Left renal pelvis (tissue), 4 donors: Measurements from ENCODE around the gene SNAP91. TPM values are rescaled to one million over a fixed set of nuclear protein-coding genes. Genes with fewer than 3 reads are reported as not detected.
"Not testable (repeated sequence)": the region's sequence is repeated elsewhere in the genome, so short reads cannot be mapped to it uniquely, and the experiment has no call there.

ENCODE experiments used
- DNase-seq, 4 donors: peaks; one replicate each; pipeline ENCODE4 v3.0.0-alpha.2; 2013; ENCODE audit warnings: low read depth in 4 of 4, low spot score in 3 of 4
- polyA plus RNA-seq, 4 donors: library from polyadenylated mRNA; unstranded; fragments of 120-200 nt; gene quantifications; one replicate each; pipeline ENCODE4 v1.2.1, GENCODE V29; 2013; ENCODE audit not compliant: insufficient read length in 4 of 4

The SNAP91 gene
- polyA plus RNA-seq, result 1 to 10 TPM in 3 of 4 donors, under 1 TPM in 1; 0.47 to 2.6 (median 1.1) TPM

- no peak for DNase-seq
These were observed at the start of gene SNAP91 for GRCh38 chr6:83708970-83709747. SNAP91 (minus strand) TSS chr6:83709101; CDS start chr6:83707927, 1,174 bp downstream.

DNA sequence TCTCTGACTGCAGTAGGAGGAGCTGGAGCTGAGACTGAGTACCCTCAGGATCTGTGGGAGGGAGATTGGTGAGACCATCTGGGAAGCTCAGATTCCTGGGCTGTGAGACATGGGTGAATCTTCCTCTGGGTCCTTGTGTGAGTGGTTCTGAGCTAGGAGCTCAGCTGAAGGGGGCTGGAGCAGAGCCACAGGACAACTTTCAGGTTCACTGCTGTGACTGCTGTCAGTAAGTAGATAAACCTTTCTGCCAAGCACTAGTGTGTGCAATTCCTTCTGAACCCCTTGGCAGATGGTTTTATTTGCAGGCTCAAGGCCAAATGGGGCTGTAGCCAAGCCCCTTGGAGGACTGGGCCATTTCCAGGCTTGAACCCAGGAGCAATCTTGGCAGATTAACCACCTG, 49.6 kb upstream of the SNAP91 start:
- DNase-seq, result no peak

GRCh38 chr6:83757021-83757420, 48.1 kb upstream of the SNAP91 start:
- no peak for DNase-seq

- DNase-seq, result no peak
These were observed 47.7 kb upstream of the SNAP91 start for GRCh38 chr6:83756565-83756964.

DNA sequence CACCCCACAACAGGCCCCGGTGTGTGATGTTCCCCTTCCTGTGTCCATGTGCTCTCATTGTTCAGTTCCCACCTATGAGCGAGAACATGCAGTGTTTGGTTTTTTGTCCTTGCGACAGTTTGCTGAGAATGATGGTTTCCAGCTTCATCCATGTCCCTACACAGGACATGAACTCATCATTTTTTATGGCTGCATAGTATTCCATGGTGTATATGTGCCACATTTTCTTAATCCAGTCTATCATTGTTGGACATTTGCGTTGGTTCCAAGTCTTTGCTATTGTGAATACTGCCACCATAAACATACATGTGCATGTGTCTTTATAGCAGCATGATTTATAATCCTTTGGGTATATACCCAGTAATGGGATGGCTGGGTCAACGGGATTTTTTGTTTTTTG, 43.5 kb upstream of the SNAP91 start:
- DNase-seq, result not testable (repeated sequence)

GRCh38 chr6:83741089-83741488, 32.2 kb upstream of the SNAP91 start:
- no peak for DNase-seq

DNA sequence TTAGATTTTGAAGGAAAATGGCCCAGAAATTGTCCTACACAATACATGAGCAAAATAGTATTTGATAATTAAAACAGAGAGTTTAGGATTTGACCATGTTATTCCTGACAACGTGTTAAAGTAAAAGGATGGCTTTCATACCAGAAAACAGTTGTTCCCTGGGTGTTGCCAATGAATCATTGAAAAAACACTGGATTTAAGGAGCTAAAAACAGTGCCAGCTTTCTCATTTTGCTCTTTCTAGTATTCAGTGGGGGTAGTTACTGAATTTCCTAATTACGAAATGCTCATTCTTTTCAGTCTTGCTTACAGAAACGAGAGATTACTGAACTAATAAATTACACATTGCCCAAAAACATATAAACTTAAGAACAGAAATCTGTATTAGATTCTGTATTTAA, 26.6 kb upstream of the SNAP91 start:
- DNase-seq, result no peak

- DNase-seq, result no peak
These were observed 21.0 kb upstream of the SNAP91 start for GRCh38 chr6:83729871-83730270.

GRCh38 chr6:83722876-83723275, 14.0 kb upstream of the SNAP91 start:
- no peak for DNase-seq

DNA sequence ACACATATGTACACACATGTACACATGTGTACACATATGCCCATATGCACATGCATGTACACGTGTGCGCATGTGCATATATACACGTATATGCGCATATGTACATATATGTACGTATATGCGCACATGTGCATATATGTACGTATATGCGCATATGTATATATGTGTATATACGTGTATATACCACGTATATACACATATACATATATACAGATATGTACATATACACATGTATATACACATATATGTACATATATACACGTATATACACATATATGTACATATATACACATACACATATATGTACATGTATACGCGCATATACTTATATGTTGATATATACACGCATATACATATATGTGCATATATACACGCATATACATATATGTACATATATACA, 8.9 kb upstream of the SNAP91 start:
- DNase-seq, result no peak

DNA sequence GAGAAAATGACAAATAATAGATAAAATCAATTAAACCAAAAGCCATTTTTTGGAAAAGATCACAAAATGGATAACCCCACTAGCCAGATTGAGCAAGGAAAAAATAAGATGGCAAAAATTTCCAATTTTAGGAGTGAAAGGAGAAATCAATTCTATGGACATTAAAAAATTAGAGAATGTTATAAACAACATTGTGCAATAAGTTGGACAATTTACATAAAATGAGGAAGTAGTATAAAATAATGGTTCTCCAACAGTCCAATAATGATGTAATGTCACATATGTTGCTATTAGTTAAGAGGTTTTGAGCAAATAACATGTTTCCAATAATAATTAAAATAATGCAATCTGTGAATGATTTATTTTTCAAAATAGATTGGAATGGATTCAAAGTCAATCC, 3.1 kb upstream of the SNAP91 start:
- no peak for DNase-seq

GRCh38 chr6:83709748-83710050, 798 bp upstream of the SNAP91 start:
- no peak for DNase-seq

DNA sequence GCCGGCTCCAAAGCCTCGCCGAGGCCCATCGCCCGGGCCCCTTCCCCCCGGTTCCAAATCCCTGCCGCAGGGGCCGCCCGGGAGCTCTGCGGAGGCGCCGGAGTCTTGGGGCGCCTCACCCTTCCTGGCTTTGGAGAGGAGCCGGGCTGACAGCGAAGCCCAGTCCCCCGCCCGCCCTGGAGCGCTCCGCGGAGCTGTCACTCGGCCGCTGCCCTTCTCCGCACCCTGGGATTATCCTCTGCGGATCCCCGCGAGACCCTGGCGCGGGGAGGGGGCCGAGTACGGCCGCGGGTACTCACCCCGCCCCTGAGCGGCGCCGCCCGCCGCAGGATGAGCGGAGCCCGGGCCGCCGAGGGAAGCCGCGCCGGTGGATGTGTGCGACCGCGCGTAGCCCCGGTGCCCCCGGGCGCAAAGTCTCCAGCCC, 343 bp downstream of the SNAP91 start:
- no peak for DNase-seq

DNA sequence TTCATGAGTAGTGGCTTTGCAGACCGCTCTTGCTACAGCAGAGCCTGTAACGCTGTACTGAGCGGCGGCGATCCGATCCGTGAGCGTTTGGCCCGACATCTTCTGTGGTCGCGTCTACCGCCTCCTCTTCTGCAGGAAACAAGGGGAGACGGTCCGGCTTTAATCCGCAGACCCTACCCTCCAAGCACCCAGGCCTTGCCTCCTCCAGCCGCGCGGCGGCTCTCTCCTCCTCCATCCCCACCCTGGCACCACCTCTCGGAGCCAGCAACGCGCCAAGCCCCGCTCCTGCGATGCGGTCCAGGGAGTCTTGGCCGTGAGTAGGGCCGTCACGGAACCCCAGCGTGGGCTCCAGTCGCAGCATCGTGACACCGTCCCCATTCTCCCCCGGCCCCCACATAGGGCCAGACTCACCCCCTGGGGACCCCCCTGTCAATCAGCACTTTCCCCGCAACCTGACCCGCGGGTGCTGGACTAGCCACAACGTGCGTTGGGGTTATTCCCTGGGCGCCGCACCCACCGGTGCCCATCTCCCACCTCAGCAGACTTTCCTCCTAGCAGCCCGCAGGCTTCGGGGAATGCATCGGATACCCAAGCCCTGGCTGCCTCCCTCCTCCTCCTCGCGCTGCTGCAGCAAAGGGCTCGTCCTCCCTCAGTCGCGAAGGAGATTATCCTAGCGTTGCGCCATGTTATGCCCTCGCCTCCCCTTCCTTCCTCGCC, 914 bp downstream of the SNAP91 start:
- DNase-seq, result no peak

DNA sequence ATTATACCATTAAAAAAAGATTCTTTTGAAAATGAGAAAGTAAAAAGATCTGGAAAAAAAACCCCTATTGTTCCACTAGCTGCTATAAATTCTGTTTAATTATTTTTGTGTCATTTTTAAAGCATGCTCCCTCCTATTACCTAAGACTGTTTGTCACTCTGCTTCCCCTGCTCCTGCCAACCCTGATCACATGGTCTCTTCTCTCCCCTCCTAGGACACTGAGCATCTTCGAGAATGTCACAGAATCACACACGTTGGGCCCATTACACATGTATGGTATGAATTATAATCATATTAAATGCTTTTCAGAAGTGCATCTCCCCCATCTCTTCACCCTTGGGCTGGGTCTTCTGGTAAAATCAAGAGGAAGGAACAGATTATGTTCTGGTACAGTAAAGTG, 6.2 kb downstream of the SNAP91 start:
- no peak for DNase-seq

- DNase-seq, result no peak
These were observed 6.8 kb downstream of the SNAP91 start for GRCh38 chr6:83702077-83702476.

DNA sequence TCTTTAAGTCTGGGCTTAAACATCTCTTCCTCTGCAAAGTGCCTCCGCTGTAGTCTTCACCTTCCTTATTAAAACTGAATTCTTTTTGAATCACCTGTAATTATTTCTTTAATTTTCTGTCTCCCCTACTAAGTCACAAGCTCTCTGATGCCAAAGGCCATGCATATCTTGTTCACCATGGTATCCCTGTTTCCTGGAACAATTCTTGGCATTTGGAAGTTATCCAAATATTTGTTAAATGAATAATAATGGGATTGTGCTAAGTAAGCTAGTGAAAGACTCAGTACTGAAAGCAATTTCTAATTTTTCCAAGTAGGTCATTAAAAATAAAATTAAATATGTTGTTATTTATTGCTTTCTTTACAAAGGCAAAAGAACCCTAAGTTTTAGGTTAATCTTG, 12.2 kb downstream of the SNAP91 start:
- DNase-seq, result no peak

- no peak for DNase-seq
These were observed 23.4 kb downstream of the SNAP91 start for GRCh38 chr6:83685481-83685880.

- DNase-seq, result no peak
These were observed 31.1 kb downstream of the SNAP91 start for GRCh38 chr6:83677791-83678190.

DNA sequence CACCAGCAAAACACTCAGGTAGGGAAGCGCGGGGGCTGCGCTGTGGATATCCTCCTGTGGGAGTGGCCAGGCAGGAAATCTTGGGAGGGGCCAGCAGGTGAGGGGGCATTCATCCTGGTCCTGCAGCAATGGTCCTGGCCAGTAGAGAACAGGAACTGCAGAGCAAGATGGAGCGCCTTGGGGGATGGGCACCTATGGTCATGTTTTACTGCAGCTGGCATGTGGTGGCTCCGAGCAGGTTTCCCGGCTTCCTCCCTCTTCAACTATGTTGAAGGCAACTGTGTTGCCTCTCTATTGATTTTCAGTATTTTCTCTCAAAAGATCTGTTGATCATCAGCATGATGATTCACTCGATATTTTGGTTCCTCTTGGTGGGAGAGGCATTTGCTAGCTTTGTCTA, 70.9 kb downstream of the SNAP91 start:
- DNase-seq, result no peak

GRCh38 chr6:83636800-83637199, 72.1 kb downstream of the SNAP91 start:
- DNase-seq, result no peak

GRCh38 chr6:83633609-83634008, 75.3 kb downstream of the SNAP91 start:
- no peak for DNase-seq
